GM12878 (cell line): ENCODE measurements around the gene ATP7B. TPM values are rescaled to one million over a fixed set of nuclear protein-coding genes. Genes with fewer than 3 reads are reported as not detected.

ENCODE experiments used
- ATAC-seq: fragments of 200-7000 bp; cut with Tn5 transposase; 3 replicates; pipeline ENCODE4 v1.9.1; 2020; ENCODE audit warnings: mild to moderate bottlenecking, moderate library complexity
- BruUV-seq: library from RNA; stranded (reverse); fragments of 400-500 nt; replicated peaks from 2 replicates; lab custom pipeline; 2021; lab: Mats Ljungman, UMichigan
- CTCF ChIA-PET: fragments of 300-600 bp; sonication (Branson Sonifier 250); formaldehyde crosslinking; extraction: SDS; loops from one replicate; lab custom pipeline; 2021; ENCODE audit warnings: inconsistent platforms; lab: Yijun Ruan, JAX
- POLR2A ChIA-PET: fragments of 350-600 bp; formaldehyde crosslinking; extraction: SDS; loops from one replicate; lab custom pipeline; 2021; ENCODE audit warnings: inconsistent platforms; lab: Charles Lee
- RAD21 ChIA-PET: fragments of 300-600 bp; sonication (Branson Sonifier 250); formaldehyde crosslinking; loops from one replicate; lab custom pipeline; 2023; ENCODE audit warnings: antibody characterized with exemption; ENCODE audit not compliant: unreplicated experiment; lab: Charles Lee
- SMC1A ChIA-PET: fragments of 300-600 bp; sonication (Branson Sonifier 250); formaldehyde crosslinking; loops from one replicate; lab custom pipeline; 2023; ENCODE audit not compliant: unreplicated experiment, uncharacterized antibody; lab: Charles Lee
- DNase-seq: peaks from one replicate; pipeline ENCODE4 v3.0.0-alpha.2; 2011; ENCODE audit warnings: low read depth, low spot score
- FAIRE-seq: peaks from 3 replicates; lab custom pipeline; 2011; peaks lifted over from hg19 to GRCh38; lab: Jason Lieb, UNC
- H2AFZ ChIP-seq: 2 replicates; pipeline ENCODE4 v1.6.0; 2011; ENCODE audit warnings: low read depth, low read length, control low read depth; ENCODE audit not compliant: control insufficient read depth
- H3K27ac ChIP-seq: 2 replicates; pipeline ENCODE4 v1.5.1; 2011; ENCODE audit warnings: control low read depth; ENCODE audit not compliant: control insufficient read depth, insufficient read depth
- H3K27me3 ChIP-seq, 2 experiments: replicated peaks in 1 of 2; 2 replicates each; pipeline versions ENCODE4 v1.6.0 to v1.6.1; 2011; ENCODE audit warnings: low read length in 1 of 2; ENCODE audit not compliant: control insufficient read depth in 2 of 2, insufficient read depth in 2 of 2
- H3K36me3 ChIP-seq, 2 experiments: 2 replicates each; pipeline ENCODE4 v1.5.1; 2011; ENCODE audit warnings: low read length in 1 of 2; ENCODE audit not compliant: control insufficient read depth in 2 of 2, insufficient read depth in 2 of 2
- H3K4me1 ChIP-seq: 2 replicates; pipeline ENCODE4 v1.6.1; 2011; ENCODE audit warnings: mild to moderate bottlenecking, low read length, moderate library complexity, mixed read lengths; ENCODE audit not compliant: control insufficient read depth, insufficient read depth
- H3K4me2 ChIP-seq: 2 replicates; pipeline ENCODE4 v1.6.0; 2011; ENCODE audit warnings: control low read depth; ENCODE audit not compliant: control insufficient read depth, insufficient read depth
- H3K4me3 ChIP-seq: fragments of 200-600 bp; sonication (generic); 2 replicates; pipeline ENCODE4 v1.5.1; 2016
- H3K79me2 ChIP-seq: 2 replicates; pipeline ENCODE4 v1.6.0; 2011; ENCODE audit warnings: low read length; ENCODE audit not compliant: control insufficient read depth, insufficient read depth
- H3K9ac ChIP-seq: 2 replicates; pipeline ENCODE4 v1.8.0; 2011; ENCODE audit warnings: low read length, control low read depth, mixed read lengths; ENCODE audit not compliant: control insufficient read depth, insufficient read depth
- H3K9me3 ChIP-seq: replicated peaks from 3 replicates; pipeline ENCODE4 v1.5.1; 2011; ENCODE audit warnings: mild to moderate bottlenecking, low read length; ENCODE audit not compliant: control insufficient read depth, insufficient read depth
- H4K20me1 ChIP-seq: 2 replicates; pipeline ENCODE4 v1.6.0; 2011; ENCODE audit not compliant: control insufficient read depth, insufficient read depth
- CBX5 ChIP-seq: sonication (generic); IDR thresholded peaks from 2 replicates; pipeline ENCODE4 v1.6.1; 2016; ENCODE audit warnings: low read depth, moderate library complexity, mild to moderate bottlenecking, inconsistent platforms
- CHD2 ChIP-seq: IDR thresholded peaks from 2 replicates; pipeline ENCODE4 v1.6.1; 2011; ENCODE audit warnings: low read depth, low read length, improper control_type of control experiment, borderline replicate concordance
- CREM ChIP-seq: IDR thresholded peaks from 2 replicates; pipeline ENCODE4 v1.6.1; 2014; ENCODE audit warnings: antibody characterized with exemption, low read depth
- DPF2 ChIP-seq: fragments of 450-650 bp; IDR thresholded peaks from 2 replicates; pipeline ENCODE4 v1.6.1; 2017; ENCODE audit warnings: mild to moderate bottlenecking
- NRF1 ChIP-seq: conservative IDR thresholded peaks from 2 replicates; pipeline ENCODE4 v1.6.1; 2011; ENCODE audit warnings: mild to moderate bottlenecking, low read depth, low read length, improper control_type of control experiment
- POLR2AphosphoS2 ChIP-seq: IDR thresholded peaks from 2 replicates; pipeline ENCODE4 v1.6.1; 2011; ENCODE audit warnings: low read depth, mild to moderate bottlenecking, low read length, improper control_type of control experiment, moderate library complexity
- RAD21 ChIP-seq: IDR thresholded peaks from 2 replicates; pipeline ENCODE4 v1.6.1; 2011; ENCODE audit warnings: mild to moderate bottlenecking, low read depth, low read length, moderate library complexity; ENCODE audit not compliant: insufficient read depth
- RUNX3 ChIP-seq: IDR thresholded peaks from 2 replicates; pipeline ENCODE4 v1.6.1; 2012; ENCODE audit warnings: low read length, inconsistent platforms
- SMAD5 ChIP-seq: IDR thresholded peaks from 2 replicates; pipeline ENCODE4 v1.6.1; 2016; ENCODE audit warnings: antibody characterized with exemption, low read depth
- ZBED1 ChIP-seq: IDR thresholded peaks from 2 replicates; pipeline ENCODE4 v1.6.1; 2016; ENCODE audit warnings: borderline replicate concordance
- WGBS: methylation state at CpG from one replicate; pipeline ENCODE4 v1.1.6; 2016; ENCODE audit warnings: low lambda C conversion rate; ENCODE audit not compliant: insufficient replicate concordance, insufficient coverage; ENCODE audit errors: missing lambda C conversion rate; 5-methylcytosine and 5-hydroxymethylcytosine counted together
- in situ Hi-C: fragments of 300-500 bp; cut with MboI; formaldehyde crosslinking; loops from 9 replicates; pipeline ENCODE4 v1.14.3; 2018; ENCODE audit warnings: mixed read lengths
- intact Hi-C: fragments of 100-400 bp; cut with micrococcal nuclease; formaldehyde crosslinking; loops from one replicate; pipeline ENCODE4 v1.14.2; 2022; ENCODE audit not compliant: unreplicated experiment
- polyA plus RNA-seq, 11 experiments: library from polyadenylated mRNA; depleted of rRNA in 4 of 11; unstranded in 6 of 11; stranded (reverse) in 5 of 11; fragments of >200 nt; fragmentation: Nextera tagmentation in 4 of 11; fragmentation: Illumina TruSeq in 1 of 11; extraction: Ambion mirVana in 4 of 11; extraction: Trizol in 1 of 11; gene quantifications; 1 replicate in 1 of 11; 2 replicates in 10 of 11; pipeline versions ENCODE4 v1.2.1 to v1.2.3, GENCODE V29; 2011 to 2016; ENCODE audit warnings: inconsistent platforms in 2 of 11, missing spikeins in 2 of 11, low read depth in 1 of 11
- total RNA-seq, 4 experiments: library from RNA; depleted of rRNA in 3 of 4; stranded (reverse); fragments of >200 nt in 3 of 4; fragmentation: Illumina TruSeq in 1 of 4; extraction: Trizol in 1 of 4; gene quantifications; 2 replicates each; pipeline versions ENCODE4 v1.2.1 to v1.2.3, GENCODE V29; 2013 to 2021
- TF ChIP-seq, protein P1 (sequence below): fragments of 450-650 bp; IDR thresholded peaks from 2 replicates; pipeline ENCODE4 v1.6.1; 2018; ENCODE audit warnings: borderline replicate concordance, mild to moderate bottlenecking; ENCODE audit not compliant: partially characterized antibody
- TF ChIP-seq, protein P2 (sequence below): IDR thresholded peaks from 2 replicates; pipeline ENCODE4 v1.6.1; 2012; ENCODE audit warnings: low read length, inconsistent platforms

ATP7B gene
- total and polyA plus RNA-seq, 10 of the 15 experiments (the other 5 are each of a cell fraction or from before 2014, with no cell fraction given), result under 0.01 to 1.1 (median 0.06) TPM; not detected in 2

GRCh38 chr13:51921790-51922740, 89.2 kb downstream of the ATP7B start:
- no TSS peak for BruUV-seq
- FAIRE-seq, result no peak
- no peaks in the 10 kb centered on the region for H3K4me1 ChIP-seq
- no peaks in the 10 kb centered on the region for H3K9me3 ChIP-seq
- no peak overlapping the region for H3K4me3 ChIP-seq
- intact Hi-C loops (no loop called here), in situ Hi-C loops (no loop called here)
- no peak overlapping the region for H3K9ac ChIP-seq
- no peak overlapping the region for H3K4me2 ChIP-seq
- POLR2A ChIA-PET, result interaction anchor here (0.8 kb wide), 1 partner anchor 10 kb away, joined by 4 read pairs; no protein-coding TSS in a partner anchor
- no peak for ATAC-seq
- no peak for DNase-seq
- H3K79me2 ChIP-seq, result no peaks in the 10 kb centered on the region
- no peaks in the 10 kb centered on the region; the same call in 1 of the 2 replicates for H4K20me1 ChIP-seq
- no peaks in the 10 kb centered on the region for H3K36me3 ChIP-seq
- no peak for TF ChIP-seq SMAD5
- no peak for TF ChIP-seq CBX5
- TF ChIP-seq, all 136 proteins: peak for 0
- WGBS, result 14% methylated on average over 14 of the region's 14 CpGs
- SMC1A ChIA-PET, result interaction anchor here (0.7 to 2.5 kb wide), 3 partner anchors 8 to 77 kb away, joined by 3 to 9 read pairs (median 6); partner anchors contain the start of gene TMEM272
- RAD21 ChIA-PET, result no interaction called here
- CTCF ChIA-PET, result interaction anchor here (0.8 kb wide), 1 partner anchor 26 kb away, joined by 3 read pairs; no protein-coding TSS in a partner anchor
- Histone ChIP-seq H3K27me3 (peaks cover 0 to 21% of the 10 kb centered on the region in 2 experiments), H3K27ac (no peak overlapping the region), H2AFZ (no peak overlapping the region)

DNA sequence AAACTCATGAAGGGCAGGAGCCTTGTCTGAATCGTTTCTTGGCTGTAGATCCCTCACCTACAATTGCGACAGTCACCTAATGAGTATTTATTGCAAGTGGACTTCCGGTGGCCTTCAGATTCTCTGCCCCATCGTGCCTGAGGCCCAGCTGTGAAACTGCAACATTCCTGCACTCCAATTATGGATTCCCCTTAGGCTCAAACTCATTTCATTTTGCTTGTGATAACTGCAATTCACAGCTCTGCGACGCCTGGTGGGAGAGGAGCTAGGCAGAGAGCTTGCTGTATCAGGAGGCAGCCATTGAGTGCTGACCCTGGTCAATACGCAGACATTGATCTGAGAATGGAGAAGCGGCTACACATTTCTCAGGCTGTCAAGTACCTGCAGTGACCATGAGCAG, 90.5 kb downstream of the ATP7B start:
- H3K36me3 ChIP-seq, result no peaks in the 10 kb centered on the region
- CTCF ChIA-PET, result interaction anchor here (0.6 to 1.4 kb wide), 2 partner anchors 10 to 251 kb away, joined by 3 to 4 read pairs; no protein-coding TSS in a partner anchor
- DNase-seq (no peak), ATAC-seq (no peak), FAIRE-seq (no peak)
- H3K9me3 ChIP-seq, result no peaks in the 10 kb centered on the region
- H3K79me2 ChIP-seq, result no peaks in the 10 kb centered on the region
- SMC1A ChIA-PET, result no interaction called here
- intact Hi-C loops, result no loop called here
- no TSS peak for BruUV-seq
- no peak overlapping the region for H3K4me3 ChIP-seq
- no peak overlapping the region for H3K27ac ChIP-seq
- WGBS, result 71% methylated on average over 8 of the region's 8 CpGs
- no peak overlapping the region for H2AFZ ChIP-seq
- H3K9ac ChIP-seq, result no peak overlapping the region
- H3K4me2 ChIP-seq, result no peak overlapping the region
- RAD21 ChIA-PET, result no interaction called here
- no peaks in the 10 kb centered on the region for H3K4me1 ChIP-seq
- in situ Hi-C loops, result no loop called here
- no peaks in the 10 kb centered on the region; the same call in 1 of the 2 replicates for H4K20me1 ChIP-seq
- POLR2A ChIA-PET, result no interaction called here
- H3K27me3 ChIP-seq, result peaks cover 0 to 21% of the 10 kb centered on the region in 2 experiments
- TF ChIP-seq, protein P1, sequence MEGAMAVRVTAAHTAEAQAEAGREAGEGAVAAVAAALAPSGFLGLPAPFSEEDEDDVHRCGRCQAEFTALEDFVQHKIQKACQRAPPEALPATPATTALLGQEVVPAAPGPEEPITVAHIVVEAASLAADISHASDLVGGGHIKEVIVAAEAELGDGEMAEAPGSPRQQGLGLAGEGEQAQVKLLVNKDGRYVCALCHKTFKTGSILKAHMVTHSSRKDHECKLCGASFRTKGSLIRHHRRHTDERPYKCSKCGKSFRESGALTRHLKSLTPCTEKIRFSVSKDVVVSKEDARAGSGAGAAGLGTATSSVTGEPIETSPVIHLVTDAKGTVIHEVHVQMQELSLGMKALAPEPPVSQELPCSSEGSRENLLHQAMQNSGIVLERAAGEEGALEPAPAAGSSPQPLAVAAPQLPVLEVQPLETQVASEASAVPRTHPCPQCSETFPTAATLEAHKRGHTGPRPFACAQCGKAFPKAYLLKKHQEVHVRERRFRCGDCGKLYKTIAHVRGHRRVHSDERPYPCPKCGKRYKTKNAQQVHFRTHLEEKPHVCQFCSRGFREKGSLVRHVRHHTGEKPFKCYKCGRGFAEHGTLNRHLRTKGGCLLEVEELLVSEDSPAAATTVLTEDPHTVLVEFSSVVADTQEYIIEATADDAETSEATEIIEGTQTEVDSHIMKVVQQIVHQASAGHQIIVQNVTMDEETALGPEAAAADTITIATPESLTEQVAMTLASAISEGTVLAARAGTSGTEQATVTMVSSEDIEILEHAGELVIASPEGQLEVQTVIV, result no peak
- TF ChIP-seq POLR2AphosphoS2 (no peak), RAD21 (no peak), CREM (no peak), CBX5 (no peak), RUNX3 (no peak), NRF1 (no peak), DPF2 (no peak), CHD2 (no peak), ZBED1 (no peak)
- TF ChIP-seq, protein P2, sequence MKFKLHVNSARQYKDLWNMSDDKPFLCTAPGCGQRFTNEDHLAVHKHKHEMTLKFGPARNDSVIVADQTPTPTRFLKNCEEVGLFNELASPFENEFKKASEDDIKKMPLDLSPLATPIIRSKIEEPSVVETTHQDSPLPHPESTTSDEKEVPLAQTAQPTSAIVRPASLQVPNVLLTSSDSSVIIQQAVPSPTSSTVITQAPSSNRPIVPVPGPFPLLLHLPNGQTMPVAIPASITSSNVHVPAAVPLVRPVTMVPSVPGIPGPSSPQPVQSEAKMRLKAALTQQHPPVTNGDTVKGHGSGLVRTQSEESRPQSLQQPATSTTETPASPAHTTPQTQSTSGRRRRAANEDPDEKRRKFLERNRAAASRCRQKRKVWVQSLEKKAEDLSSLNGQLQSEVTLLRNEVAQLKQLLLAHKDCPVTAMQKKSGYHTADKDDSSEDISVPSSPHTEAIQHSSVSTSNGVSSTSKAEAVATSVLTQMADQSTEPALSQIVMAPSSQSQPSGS, result no peak
